Memory B cell (primary cell): ENCODE results near the gene F13A1.
A peak's percentile ranks its signal among the peaks of the same experiment; 100 is the strongest.

Experiments
- ATAC-seq: fragments of 150-1000 bp; cut with Tn5 transposase; 2 replicates; pipeline ENCODE4 v1.10.0; 2021; ENCODE audit warnings: low read depth, mild to moderate bottlenecking, moderate library complexity
- DNase-seq, 2 donors: peaks; one replicate each; pipeline ENCODE4 v3.0.0; 2022; ENCODE audit warnings: low spot score in 2 of 2
- H3K27ac Mint-ChIP-seq: one replicate; pipeline ENCODE4 v1.8.0; 2022; ENCODE audit warnings: mild to moderate bottlenecking, moderate library complexity, mixed read lengths
- H3K27me3 Mint-ChIP-seq: one replicate; pipeline ENCODE4 v1.8.0; 2022; ENCODE audit warnings: mixed read lengths
- H3K36me3 Mint-ChIP-seq: one replicate; pipeline ENCODE4 v1.8.0; 2022; ENCODE audit warnings: mild to moderate bottlenecking, mixed read lengths
- H3K4me1 Mint-ChIP-seq: one replicate; pipeline ENCODE4 v1.8.0; 2022; ENCODE audit warnings: mixed read lengths
- H3K4me3 Mint-ChIP-seq: one replicate; pipeline ENCODE4 v1.8.0; 2022; ENCODE audit warnings: mild to moderate bottlenecking, moderate library complexity, mixed read lengths
- H3K9me3 Mint-ChIP-seq: one replicate; pipeline ENCODE4 v1.8.0; 2022; ENCODE audit warnings: mixed read lengths

The F13A1 gene

DNA sequence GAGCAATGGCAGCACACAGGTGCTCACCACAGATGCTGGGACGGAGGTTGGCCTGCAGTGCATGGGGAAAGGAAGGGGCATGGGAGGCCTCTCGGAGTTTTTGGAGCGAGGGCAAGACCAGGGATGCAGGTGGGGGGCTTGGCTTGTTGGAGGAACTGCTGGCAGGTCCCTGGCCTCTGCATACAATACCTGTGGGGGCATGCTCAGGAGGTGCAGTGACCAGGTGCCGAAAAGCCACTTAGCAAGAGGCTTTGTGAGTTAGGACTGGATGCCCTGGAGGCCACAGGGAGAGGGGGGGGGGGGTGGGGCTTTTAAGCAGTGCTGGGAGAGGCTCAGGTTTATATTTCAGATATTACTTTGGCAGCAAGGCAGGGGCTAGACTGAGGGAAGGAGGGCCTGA is 142.7 kb downstream of the F13A1 start:
- no peaks in the 10 kb centered on the region for H3K4me1 Mint-ChIP-seq
- no peak overlapping the region for H3K4me3 Mint-ChIP-seq
- ATAC-seq (no peak), DNase-seq (no peak)
- no peak overlapping the region for H3K27ac Mint-ChIP-seq
- H3K9me3 Mint-ChIP-seq: no peaks in the 10 kb centered on the region
- peaks cover 6% of the 10 kb centered on the region for H3K27me3 Mint-ChIP-seq
- no peaks in the 10 kb centered on the region for H3K36me3 Mint-ChIP-seq

DNA sequence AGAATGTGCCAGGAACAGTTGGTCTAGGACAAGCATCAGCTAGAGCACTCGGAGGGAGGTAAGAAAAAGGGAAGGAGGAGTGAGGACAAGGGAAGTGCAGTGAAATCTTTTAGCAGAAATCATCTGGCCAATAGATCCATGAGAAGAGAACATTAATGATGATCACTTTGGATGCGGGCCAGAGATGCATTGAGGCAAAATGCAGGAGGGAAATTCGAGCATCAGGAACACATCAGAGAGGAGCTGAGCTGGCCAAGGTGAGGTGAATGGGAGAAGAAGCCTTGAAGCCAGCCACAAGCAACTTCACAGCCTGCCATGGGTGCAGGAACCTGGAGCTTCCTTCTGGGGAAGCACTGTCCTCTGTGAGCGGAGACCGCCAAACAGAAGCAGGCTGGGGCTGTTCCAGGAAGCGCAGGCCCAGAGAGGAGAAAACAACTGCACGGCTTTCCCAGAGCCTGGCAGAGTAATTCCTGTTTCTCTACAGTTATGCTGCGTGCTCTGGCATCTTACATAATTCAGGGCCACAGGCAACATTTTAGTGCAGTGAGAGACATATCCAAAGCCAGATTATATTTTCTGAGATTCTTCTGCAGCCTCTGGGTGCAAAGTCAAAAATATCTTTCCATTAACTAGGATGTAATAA is 143.8 kb downstream of the F13A1 start:
- DNase-seq (no peak), ATAC-seq (no peak)
- Mint-ChIP-seq H3K27me3 (peaks cover 4% of the 10 kb centered on the region), H3K27ac (no peak overlapping the region), H3K36me3 (no peaks in the 10 kb centered on the region), H3K4me1 (no peaks in the 10 kb centered on the region), H3K4me3 (no peak overlapping the region), H3K9me3 (no peaks in the 10 kb centered on the region)

DNA sequence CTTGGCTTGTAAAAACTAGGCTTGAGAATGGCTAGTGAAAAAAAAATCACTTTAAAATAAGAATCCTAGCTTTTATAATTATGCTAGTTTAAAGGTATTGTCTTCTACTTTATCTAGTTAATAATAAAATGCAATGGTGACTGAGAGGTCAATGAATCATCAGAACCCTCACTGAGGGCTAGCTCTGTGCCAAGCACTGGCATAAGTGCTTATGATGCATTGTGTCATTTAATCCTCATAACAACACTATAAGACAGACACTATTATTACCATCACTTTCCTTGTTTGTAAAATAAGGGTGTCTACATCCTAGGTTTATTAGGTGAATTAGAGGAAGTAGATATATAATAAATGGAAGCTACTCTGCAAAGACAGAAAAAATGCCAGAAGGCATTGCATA is 144.3 kb downstream of the F13A1 start:
- DNase-seq (no peak), ATAC-seq (no peak)
- peaks cover 4% of the 10 kb centered on the region for H3K27me3 Mint-ChIP-seq
- H3K4me1 Mint-ChIP-seq: no peaks in the 10 kb centered on the region
- no peaks in the 10 kb centered on the region for H3K9me3 Mint-ChIP-seq
- H3K4me3 Mint-ChIP-seq: no peak overlapping the region
- no peaks in the 10 kb centered on the region for H3K36me3 Mint-ChIP-seq
- H3K27ac Mint-ChIP-seq: no peak overlapping the region

DNA sequence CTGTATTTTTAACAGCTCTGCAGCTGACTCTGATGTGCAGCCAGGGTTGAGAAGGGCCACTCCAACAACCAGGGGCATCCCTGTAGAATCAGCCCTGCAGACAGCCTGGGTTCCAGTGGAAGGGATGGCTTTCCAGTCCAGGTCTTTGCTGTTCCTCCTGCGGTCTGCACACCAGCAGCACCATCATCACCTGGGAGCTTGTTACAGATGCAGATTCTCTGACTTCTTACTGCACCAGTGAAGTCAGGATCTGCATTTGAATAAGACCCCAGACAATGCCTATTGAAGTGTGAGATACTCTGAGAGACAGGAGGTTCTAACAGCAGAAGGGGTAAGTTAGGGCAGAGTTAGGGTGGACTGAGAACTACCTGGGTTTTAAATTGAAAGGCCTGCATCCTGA is 151.3 kb downstream of the F13A1 start:
- ATAC-seq: no peak
- H3K27me3 Mint-ChIP-seq: peaks cover 4% of the 10 kb centered on the region
- no peaks in the 10 kb centered on the region for H3K9me3 Mint-ChIP-seq
- H3K4me3 Mint-ChIP-seq: no peak overlapping the region
- H3K4me1 Mint-ChIP-seq: no peaks in the 10 kb centered on the region
- H3K27ac Mint-ChIP-seq: no peak overlapping the region
- no peaks in the 10 kb centered on the region for H3K36me3 Mint-ChIP-seq
- DNase-seq: no peak

DNA sequence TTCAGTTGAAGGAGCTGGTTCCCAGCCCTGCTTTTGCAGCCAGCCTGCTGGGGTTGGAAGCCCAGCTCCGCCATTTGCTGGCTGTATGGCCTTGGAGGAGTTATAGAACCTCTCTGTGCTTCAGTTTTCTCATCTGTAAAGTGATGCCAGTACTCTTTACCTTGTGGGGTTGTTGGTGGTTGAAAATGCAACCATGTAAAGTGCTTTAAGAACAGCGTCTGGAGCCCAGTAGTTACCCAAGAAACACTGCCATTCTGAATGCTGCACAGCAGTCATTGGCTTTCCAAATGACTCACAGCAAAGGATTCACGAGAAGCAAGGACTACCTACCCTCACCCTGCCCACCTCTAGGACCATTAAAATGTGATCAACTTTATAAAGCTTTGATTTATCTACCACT is 154.4 kb downstream of the F13A1 start:
- H3K27me3 Mint-ChIP-seq: peaks cover 11% of the 10 kb centered on the region
- H3K9me3 Mint-ChIP-seq: no peaks in the 10 kb centered on the region
- DNase-seq (no peak), ATAC-seq (no peak)
- no peak overlapping the region for H3K4me3 Mint-ChIP-seq
- H3K4me1 Mint-ChIP-seq: no peaks in the 10 kb centered on the region
- no peaks in the 10 kb centered on the region for H3K36me3 Mint-ChIP-seq
- H3K27ac Mint-ChIP-seq: no peak overlapping the region

DNA sequence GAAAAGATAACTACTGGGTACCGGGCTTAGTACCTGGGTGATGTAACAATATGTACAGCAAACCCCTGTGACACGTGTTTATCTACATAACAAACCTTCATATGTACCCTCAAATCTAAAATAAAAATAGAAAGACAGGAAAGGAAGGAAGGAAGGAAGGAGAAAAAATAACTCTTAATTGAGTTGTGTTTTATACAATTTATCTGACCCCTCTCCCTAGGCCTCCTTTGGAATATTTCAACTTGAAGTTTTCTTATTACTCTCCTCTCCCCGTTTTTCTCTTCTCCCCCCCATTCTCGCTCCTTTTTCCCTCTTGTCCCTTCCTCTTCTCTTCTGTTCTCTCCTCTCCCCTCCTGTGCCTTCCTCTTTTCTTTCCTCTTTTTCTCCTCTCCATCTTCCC is 156.1 kb downstream of the F13A1 start:
- H3K4me3 Mint-ChIP-seq: no peak overlapping the region
- H3K9me3 Mint-ChIP-seq: no peaks in the 10 kb centered on the region
- peaks cover 11% of the 10 kb centered on the region for H3K27me3 Mint-ChIP-seq
- no peaks in the 10 kb centered on the region for H3K36me3 Mint-ChIP-seq
- no peaks in the 10 kb centered on the region for H3K4me1 Mint-ChIP-seq
- DNase-seq: no peak
- ATAC-seq: no peak
- H3K27ac Mint-ChIP-seq: no peak overlapping the region

DNA sequence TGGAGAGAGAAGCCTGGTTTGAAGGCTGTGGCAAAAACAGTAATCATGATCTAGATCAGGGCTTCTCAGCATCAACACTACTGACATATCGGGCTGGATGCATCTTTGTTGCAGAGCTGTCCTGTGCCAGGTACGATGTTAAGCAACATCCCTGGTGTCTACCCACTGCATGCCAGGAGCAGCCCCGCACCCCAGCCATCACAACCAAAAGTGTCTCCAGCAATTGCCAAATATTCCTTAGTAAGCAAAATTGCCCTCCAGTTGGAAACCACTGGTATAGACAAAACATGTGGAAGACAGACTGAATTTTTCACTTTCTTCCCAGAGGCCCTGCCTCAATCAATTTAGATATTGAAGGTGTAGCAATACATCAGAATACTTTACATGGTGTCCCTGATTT is 166.1 kb downstream of the F13A1 start:
- no peak overlapping the region for H3K4me3 Mint-ChIP-seq
- ATAC-seq: no peak

DNA sequence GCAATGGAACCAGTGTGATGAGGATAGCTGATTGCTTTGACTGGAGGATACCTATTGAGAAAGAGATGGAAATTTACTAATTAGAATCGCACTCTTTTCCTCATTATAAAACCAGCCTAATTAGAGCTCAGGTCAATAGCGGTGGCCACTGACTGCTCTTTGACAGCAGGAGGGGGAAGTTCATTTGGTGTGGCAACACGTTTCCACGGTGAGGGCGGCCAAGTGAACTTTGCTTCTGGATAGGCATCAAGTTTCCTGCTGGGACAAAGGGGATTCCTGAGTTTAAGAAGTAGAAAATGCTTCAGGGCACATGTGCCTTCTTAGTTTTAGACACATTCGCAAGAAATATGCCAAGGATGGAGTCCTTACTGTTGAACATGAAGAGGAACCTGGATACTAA is 168.4 kb downstream of the F13A1 start:
- Mint-ChIP-seq H3K36me3 (no peaks in the 10 kb centered on the region), H3K4me1 (no peaks in the 10 kb centered on the region), H3K4me3 (no peak overlapping the region), H3K27ac (no peak overlapping the region), H3K9me3 (no peaks in the 10 kb centered on the region), H3K27me3 (peaks cover 12% of the 10 kb centered on the region)
- ATAC-seq (no peak), DNase-seq (no peak)

More for the DNA sequence above, 166.1 kb downstream of the F13A1 start:
- peaks cover 8% of the 10 kb centered on the region for H3K27me3 Mint-ChIP-seq
- no peak for DNase-seq
- no peaks in the 10 kb centered on the region for H3K9me3 Mint-ChIP-seq
- no peaks in the 10 kb centered on the region for H3K36me3 Mint-ChIP-seq
- H3K27ac Mint-ChIP-seq: no peak overlapping the region
- H3K4me1 Mint-ChIP-seq: no peaks in the 10 kb centered on the region

DNA sequence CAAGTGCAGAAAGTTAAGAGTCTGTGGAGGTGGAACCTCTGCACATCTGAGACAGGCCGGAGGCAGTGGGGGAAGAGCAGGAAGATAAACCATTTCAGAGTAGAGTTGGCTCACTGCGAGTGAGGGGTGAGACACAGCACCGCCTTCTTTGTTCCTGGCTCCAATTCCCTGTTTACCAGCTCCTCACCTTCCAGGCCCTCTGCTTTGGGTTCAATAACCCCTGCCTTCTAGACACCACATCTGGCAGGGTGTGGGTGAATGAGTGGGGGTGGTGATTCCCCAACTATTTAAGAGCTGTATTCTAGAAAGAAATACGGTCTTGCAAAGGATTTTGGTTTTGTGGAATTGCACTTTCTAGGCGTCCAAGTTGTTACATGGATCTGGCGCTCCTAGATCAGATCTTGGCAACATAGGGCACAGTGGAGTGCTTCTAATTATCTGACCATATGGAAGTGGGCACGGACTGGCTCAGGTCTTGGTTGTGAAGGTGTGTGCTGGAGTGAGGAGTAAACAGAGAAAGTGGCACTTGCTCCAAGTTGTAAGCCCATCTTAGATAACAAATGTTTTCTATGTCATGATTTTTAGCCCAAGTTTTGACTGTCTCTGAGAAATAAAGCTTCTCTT is 172.2 kb downstream of the F13A1 start:
- H3K9me3 Mint-ChIP-seq: no peaks in the 10 kb centered on the region

DNA sequence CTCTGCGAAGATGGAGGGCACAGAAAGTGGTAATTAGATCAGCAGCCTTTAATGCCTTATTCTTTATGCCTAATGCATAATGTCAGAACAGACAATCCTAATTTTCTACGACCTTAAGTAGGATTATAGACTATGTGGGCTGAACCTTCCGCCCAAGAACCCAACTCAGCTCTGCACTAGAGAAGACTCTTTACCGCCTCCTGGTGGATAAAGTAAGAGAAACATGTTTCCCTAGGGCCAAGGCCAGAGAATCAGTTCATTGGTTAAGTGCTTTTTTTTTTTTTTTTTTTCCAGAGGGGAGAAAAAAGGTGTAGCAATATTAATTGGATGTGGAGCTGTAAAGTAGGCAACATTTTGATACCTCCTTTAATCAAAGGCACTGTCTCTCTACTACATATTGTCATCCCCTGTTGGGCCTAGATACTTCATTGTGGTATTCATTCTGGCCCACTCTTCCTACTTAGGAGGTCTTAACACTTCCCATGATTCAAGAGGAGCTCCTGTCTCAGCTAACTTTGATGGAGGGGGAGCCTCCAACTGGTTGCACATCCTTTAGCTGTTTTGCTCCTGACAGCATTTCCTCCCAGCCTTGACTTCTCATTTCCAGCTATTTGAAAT is 188.9 kb downstream of the F13A1 start:
- DNase-seq: peak in 1 of 2 donors; percentile 18
- Mint-ChIP-seq H3K4me1 (no peaks in the 10 kb centered on the region), H3K27ac (no peak overlapping the region), H3K9me3 (peaks cover 1% of the 10 kb centered on the region), H3K36me3 (no peaks in the 10 kb centered on the region), H3K4me3 (no peak overlapping the region), H3K27me3 (peaks cover 2% of the 10 kb centered on the region)
- no peak for ATAC-seq

More for the DNA sequence above, 172.2 kb downstream of the F13A1 start:
- DNase-seq (no peak), ATAC-seq (no peak)
- Mint-ChIP-seq H3K36me3 (no peaks in the 10 kb centered on the region), H3K4me1 (no peaks in the 10 kb centered on the region), H3K27ac (no peak overlapping the region), H3K27me3 (peaks cover 13% of the 10 kb centered on the region), H3K4me3 (no peak overlapping the region)

DNA sequence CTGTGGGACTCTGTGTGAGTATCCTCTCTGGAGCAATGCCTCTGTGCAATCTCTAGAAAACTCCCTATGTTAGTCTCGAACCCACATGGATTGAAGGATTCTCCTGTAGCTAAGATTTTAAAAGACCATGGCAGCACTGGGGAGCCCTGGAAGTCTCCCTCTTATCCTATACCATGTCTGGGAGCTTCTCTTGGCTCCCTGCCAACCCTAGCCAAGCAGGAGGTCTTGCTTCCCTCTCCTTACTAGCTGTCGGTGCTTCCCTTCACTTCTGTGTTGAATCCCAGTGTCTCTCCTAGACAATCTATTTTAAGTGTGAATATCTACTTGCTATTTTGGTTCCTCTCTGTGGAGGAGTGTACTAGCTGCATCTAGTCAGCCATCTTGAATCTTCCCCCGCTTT is 195.0 kb downstream of the F13A1 start:
- H3K36me3 Mint-ChIP-seq: peaks cover 6% of the 10 kb centered on the region
- no peak for ATAC-seq
- H3K27me3 Mint-ChIP-seq: peaks cover 10% of the 10 kb centered on the region
- no peak overlapping the region for H3K27ac Mint-ChIP-seq
- H3K4me3 Mint-ChIP-seq: no peak overlapping the region
- H3K9me3 Mint-ChIP-seq: peaks cover 16% of the 10 kb centered on the region
- DNase-seq: no peak
- no peaks in the 10 kb centered on the region for H3K4me1 Mint-ChIP-seq

DNA sequence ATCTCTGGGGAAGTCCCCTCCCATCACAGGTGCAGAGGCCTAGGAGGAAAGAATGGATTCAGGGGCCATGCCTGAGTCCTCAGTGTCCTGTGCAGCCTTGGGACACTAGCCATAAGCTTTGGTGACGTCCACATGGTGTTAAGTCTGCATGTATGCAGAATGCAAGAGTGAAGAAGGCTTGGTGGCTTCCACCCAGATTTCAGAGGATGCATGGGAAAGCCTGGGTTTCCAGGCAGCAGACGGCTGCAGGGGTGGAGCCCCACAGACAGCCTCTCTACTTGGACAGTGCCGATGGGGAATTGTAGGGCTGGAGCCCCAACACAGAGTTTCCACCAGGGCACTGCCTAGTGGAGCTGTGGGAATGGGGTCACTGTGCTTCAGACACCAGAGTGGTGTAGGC is 196.7 kb downstream of the F13A1 start:
- Mint-ChIP-seq H3K9me3 (peaks cover 18% of the 10 kb centered on the region), H3K4me3 (no peak overlapping the region)

DNA sequence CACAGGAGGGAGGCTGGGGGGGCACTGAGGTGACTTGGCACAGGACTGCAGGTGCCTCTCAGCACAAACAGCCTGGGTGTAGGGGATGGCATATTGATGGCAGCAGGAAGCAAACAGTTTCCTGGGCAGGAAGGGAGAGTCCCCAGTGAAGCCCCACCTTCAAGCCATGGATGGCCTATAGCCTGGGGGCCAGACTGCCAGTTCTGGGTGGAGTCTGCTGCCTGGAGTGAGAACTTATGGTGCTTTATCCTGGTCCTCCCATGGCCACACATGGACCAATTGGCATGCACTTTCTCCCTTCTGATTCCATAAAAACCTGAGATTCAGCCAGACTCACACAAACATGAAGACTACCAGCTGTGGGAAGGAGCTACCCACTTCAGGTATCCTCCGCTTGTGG is 198.5 kb downstream of the F13A1 start:
- no peaks in the 10 kb centered on the region for H3K4me1 Mint-ChIP-seq
- no peak for DNase-seq
- H3K36me3 Mint-ChIP-seq: peaks cover 6% of the 10 kb centered on the region
- H3K27ac Mint-ChIP-seq: no peak overlapping the region
- H3K9me3 Mint-ChIP-seq: peaks cover 24% of the 10 kb centered on the region
- no peak for ATAC-seq
- H3K27me3 Mint-ChIP-seq: peaks cover 13% of the 10 kb centered on the region
- no peak overlapping the region for H3K4me3 Mint-ChIP-seq

More for the DNA sequence above, 196.7 kb downstream of the F13A1 start:
- DNase-seq (no peak), ATAC-seq (no peak)
- Mint-ChIP-seq H3K27ac (no peak overlapping the region), H3K4me1 (no peaks in the 10 kb centered on the region), H3K27me3 (peaks cover 14% of the 10 kb centered on the region), H3K36me3 (peaks cover 6% of the 10 kb centered on the region)

DNA sequence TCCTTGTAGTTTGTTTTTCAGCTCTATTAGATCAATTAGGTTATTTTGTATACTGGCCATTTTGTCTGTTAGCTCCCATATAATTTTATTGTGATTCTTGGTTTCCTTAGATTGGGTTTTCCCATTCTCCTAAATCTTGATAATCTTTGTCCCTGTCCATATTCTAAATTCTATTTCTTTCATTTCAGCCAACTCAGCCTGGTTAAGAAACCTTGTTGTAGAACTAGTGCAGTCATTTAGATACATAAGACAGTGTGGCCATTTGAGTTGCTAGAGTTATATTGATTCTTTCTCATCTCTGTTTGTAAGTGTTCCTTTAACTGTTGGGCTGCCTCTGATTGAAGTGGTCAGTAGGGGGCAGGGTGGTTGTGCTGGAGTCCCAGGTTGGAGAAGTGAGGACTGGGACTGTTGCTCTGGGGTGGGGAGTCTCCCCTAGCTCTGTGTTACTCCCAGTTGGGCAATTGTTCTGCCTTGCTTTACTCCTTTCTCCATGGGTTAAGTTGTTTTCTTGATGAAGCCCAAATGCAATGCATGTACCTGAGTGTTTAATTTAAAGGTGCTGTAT is 214.9 kb downstream of the F13A1 start:
- H3K4me3 Mint-ChIP-seq: no peak overlapping the region
- peaks cover 1% of the 10 kb centered on the region for H3K36me3 Mint-ChIP-seq
- ATAC-seq (no peak), DNase-seq (no peak)
- peaks cover 13% of the 10 kb centered on the region for H3K9me3 Mint-ChIP-seq
- no peak overlapping the region for H3K27ac Mint-ChIP-seq
- no peaks in the 10 kb centered on the region for H3K4me1 Mint-ChIP-seq
- peaks cover 8% of the 10 kb centered on the region for H3K27me3 Mint-ChIP-seq
